C4-2B (cell line): ENCODE measurements around the gene COMP.

ENCODE experiments used
- ZFX ChIP-seq: fragments of 450-650 bp; IDR thresholded peaks from 2 replicates; pipeline ENCODE4 v1.6.1; 2017
- TF ChIP-seq, protein P1 (sequence below): fragments of 450-650 bp; conservative IDR thresholded peaks from 2 replicates; pipeline ENCODE4 v1.5.1; 2017; ENCODE audit warnings: mild to moderate bottlenecking

- TF ChIP-seq, protein P1, sequence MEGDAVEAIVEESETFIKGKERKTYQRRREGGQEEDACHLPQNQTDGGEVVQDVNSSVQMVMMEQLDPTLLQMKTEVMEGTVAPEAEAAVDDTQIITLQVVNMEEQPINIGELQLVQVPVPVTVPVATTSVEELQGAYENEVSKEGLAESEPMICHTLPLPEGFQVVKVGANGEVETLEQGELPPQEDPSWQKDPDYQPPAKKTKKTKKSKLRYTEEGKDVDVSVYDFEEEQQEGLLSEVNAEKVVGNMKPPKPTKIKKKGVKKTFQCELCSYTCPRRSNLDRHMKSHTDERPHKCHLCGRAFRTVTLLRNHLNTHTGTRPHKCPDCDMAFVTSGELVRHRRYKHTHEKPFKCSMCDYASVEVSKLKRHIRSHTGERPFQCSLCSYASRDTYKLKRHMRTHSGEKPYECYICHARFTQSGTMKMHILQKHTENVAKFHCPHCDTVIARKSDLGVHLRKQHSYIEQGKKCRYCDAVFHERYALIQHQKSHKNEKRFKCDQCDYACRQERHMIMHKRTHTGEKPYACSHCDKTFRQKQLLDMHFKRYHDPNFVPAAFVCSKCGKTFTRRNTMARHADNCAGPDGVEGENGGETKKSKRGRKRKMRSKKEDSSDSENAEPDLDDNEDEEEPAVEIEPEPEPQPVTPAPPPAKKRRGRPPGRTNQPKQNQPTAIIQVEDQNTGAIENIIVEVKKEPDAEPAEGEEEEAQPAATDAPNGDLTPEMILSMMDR: no peak
- TF ChIP-seq ZFX: no peak
These were observed 48.6 kb upstream of the COMP start for GRCh38 chr19:18839465-18840287.
